AG09319 (cell line): ENCODE data around the gene PAX7.

ENCODE experiments used
- DNase-seq: peaks from one replicate; pipeline ENCODE4 v3.0.0-alpha.2; 2010; ENCODE audit warnings: low read depth; ENCODE audit errors: extremely low read depth
- TF ChIP-seq, protein P1 (sequence below): IDR thresholded peaks from 2 replicates; pipeline ENCODE4 v1.5.1; 2011; ENCODE audit warnings: low read depth, mild to moderate bottlenecking, inconsistent platforms, low read length, moderate library complexity

The PAX7 gene

DNA sequence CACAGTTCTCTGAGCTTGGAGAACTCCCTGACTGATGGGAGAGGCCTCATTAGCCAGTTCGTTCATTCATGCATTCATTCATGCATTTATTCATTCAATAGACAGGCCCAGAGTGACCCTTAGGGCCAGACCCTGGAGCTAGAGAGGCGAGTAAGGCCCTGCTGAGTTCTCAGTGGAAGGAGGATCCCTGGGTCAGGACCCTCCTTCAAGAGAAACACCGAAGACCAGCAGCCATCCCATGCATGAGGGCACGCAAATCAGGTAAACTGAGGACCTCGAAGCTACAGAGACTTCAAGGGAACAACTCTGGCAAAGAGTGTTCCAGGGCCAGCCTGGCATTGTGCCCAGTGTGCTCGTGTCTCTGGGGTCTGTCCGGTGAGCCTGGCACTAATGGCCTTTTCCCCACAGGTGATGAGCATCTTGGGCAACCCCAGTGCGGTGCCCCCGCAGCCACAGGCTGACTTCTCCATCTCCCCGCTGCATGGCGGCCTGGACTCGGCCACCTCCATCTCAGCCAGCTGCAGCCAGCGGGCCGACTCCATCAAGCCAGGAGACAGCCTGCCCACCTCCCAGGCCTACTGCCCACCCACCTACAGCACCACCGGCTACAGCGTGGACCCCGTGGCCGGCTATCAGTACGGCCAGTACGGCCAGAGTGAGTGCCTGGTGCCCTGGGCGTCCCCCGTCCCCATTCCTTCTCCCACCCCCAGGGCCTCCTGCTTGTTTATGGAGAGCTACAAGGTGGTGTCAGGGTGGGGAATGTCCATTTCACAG lies 104.8 kb downstream of the PAX7 start:
- TF ChIP-seq, protein P1, sequence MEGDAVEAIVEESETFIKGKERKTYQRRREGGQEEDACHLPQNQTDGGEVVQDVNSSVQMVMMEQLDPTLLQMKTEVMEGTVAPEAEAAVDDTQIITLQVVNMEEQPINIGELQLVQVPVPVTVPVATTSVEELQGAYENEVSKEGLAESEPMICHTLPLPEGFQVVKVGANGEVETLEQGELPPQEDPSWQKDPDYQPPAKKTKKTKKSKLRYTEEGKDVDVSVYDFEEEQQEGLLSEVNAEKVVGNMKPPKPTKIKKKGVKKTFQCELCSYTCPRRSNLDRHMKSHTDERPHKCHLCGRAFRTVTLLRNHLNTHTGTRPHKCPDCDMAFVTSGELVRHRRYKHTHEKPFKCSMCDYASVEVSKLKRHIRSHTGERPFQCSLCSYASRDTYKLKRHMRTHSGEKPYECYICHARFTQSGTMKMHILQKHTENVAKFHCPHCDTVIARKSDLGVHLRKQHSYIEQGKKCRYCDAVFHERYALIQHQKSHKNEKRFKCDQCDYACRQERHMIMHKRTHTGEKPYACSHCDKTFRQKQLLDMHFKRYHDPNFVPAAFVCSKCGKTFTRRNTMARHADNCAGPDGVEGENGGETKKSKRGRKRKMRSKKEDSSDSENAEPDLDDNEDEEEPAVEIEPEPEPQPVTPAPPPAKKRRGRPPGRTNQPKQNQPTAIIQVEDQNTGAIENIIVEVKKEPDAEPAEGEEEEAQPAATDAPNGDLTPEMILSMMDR, result no peak
- DNase-seq, result no peak

DNA sequence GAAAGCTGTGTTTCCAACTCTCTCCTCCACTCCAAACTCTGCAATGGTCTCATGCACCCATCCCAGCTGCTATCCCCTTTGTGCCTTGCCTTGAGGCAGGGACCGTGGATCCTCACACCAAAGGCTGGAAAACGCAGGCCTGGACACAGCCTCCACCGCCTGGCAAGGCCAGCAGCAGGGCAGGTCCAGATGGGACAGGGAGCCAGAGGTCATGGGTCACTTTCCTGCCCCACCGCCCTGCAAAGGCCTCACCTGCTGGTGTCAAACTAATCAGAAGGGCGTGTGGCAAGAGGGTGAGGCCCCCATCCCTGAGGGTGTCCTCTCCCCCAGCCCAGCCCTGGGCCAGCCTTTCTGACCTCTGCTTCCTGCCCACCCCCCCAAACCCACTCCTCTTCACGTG lies 106.3 kb downstream of the PAX7 start:
- TF ChIP-seq, protein P1, result no peak
- DNase-seq, result no peak

DNA sequence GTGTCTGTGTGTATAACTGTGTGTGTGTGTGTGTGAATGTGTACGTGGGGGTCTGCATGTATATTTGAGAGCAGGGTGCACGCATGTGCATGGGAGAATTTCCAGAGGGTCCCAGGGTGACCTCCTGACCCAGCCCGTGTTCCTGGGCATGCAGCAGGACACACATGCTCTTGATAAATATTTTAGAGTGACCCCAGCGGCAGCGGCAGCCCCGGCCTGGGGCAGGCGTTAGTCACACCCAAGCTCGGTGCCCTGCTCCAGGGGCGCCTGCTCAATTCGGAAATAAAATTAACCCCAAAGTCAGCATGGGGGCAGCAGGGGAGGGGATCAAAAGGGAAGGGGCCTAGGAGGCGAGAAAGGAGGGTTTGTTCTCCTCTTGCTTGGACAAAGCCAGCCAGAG lies 107.5 kb downstream of the PAX7 start:
- no peak for DNase-seq
- TF ChIP-seq, protein P1, result no peak

DNA sequence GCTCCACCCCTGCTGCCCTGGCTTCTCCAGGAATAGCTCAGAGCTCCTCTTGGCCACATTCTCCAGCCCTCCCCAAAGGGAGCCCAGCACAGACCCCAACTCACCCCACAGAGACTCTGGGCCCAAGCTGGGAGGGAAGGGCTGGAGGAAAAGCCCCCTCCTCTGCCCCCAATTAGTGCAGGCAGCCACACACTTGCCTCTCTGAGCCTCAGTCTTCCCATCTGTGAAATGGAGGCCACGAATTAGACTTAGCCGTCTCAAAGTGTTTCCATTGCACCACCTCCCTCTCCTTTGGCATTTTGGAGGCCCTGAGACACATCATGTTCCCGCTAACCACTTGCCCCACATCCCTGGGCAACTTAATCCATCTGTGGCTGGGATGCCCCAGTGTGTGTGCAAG lies 108.0 kb downstream of the PAX7 start:
- TF ChIP-seq, protein P1, result no peak
- DNase-seq, result no peak

DNA sequence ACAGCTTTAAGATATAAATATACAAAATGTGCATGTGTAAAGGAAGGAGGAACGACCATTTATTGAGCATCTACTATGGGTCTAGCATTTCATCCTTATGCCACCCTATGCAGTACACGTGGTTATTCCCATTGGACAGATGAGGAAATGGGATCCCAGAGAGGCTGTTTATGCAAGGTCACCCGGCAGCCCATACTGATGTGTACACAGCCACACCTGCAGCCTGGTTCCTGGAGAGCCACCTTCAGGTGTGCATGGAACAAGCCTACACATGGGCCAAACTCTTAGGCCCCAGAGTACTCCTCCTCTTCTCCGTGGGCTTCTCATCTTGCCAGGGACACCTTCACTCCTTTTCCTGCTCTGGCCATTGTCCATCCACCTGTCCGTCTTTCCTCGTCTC lies 108.8 kb downstream of the PAX7 start:
- no peak for DNase-seq
- TF ChIP-seq, protein P1, result no peak

DNA sequence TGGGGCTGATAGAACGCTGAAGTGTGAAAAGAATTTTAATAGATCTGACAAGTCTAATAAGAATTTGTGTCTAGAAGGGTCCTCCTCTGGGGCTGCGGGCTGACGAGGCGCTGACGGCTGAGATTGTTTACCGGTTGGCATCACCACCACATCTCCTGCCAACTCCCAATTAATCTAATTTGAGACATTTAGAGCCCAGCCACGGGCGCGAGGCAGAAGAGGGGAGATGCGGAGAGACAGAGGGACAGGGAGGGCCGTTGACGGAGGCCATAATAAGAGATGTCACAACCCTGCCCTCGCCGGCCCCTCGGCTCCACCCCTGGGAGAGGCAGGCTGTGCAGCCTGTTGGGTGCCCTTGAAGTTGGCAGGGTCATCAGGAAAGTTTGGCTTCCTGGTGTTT lies 109.3 kb downstream of the PAX7 start:
- DNase-seq, result no peak

DNA sequence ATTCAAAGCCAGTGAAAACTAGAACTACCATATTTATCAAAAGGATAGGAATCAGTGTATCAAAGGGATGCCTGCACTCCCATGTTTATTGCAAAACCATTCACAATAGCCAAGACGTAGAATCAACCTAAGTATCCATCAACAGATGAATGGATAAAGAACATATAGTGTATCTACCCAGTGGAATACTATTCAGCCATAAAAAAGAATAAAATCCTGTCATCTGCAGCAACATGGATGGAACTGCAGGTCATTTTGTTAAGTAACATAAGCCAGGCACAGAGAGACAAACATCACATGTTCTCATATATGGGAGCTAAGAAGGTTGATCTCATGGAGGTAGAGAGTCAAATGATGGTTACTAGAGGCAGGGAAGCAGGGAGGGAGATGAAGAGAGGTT lies 110.0 kb downstream of the PAX7 start:
- TF ChIP-seq, protein P1, result no peak
- no peak for DNase-seq

More for the DNA sequence above, 109.3 kb downstream of the PAX7 start:
- TF ChIP-seq, protein P1, result no peak
